Prostate gland (tissue), 2 donors: ENCODE results near the gene SPATA2. TPM values are rescaled to one million over a fixed set of nuclear protein-coding genes. Genes with fewer than 3 reads are reported as not detected.

Source experiments
- DNase-seq: peaks from one replicate; pipeline ENCODE4 v3.0.0-alpha.2; 2019; ENCODE audit warnings: low spot score
- H3K27ac ChIP-seq, 2 donors: fragments of 200-600 bp; sonication (generic); 2 replicates each; pipeline ENCODE4 v1.5.1; 2017 to 2019
- H3K27me3 ChIP-seq: fragments of 200-600 bp; sonication (generic); replicated peaks from 2 replicates; pipeline ENCODE4 v1.5.1; 2019; ENCODE audit not compliant: insufficient read depth
- H3K36me3 ChIP-seq, 2 donors: fragments of 200-600 bp; sonication (generic); 1 replicate in 1 of 2; 2 replicates in 1 of 2; pipeline versions ENCODE4 v1.5.1 to v1.8.1; 2017 to 2019
- H3K4me1 ChIP-seq: fragments of 200-600 bp; sonication (generic); replicated peaks from 2 replicates; pipeline ENCODE4 v1.5.1; 2019
- H3K4me3 ChIP-seq, 2 donors: fragments of 200-600 bp; sonication (generic); 2 replicates each; pipeline ENCODE4 v1.5.1; 2017 to 2019
- H3K9me3 ChIP-seq: fragments of 200-600 bp; sonication (generic); 2 replicates; pipeline ENCODE4 v1.5.1; 2017
- CTCF ChIP-seq, 4 experiments: fragments of 200-600 bp in 2 of 4; fragments of 450-650 bp in 2 of 4; sonication (generic) in 2 of 4; IDR thresholded peaks; 1 replicate in 3 of 4; 2 replicates in 1 of 4; pipeline ENCODE4 v1.5.1; 2016 to 2019; ENCODE audit warnings: antibody characterized with exemption in 4 of 4, mild to moderate bottlenecking in 2 of 4, moderate library complexity in 2 of 4
- POLR2A ChIP-seq: fragments of 450-650 bp; IDR thresholded peaks from one replicate; pipeline ENCODE4 v1.6.1; 2016; ENCODE audit warnings: antibody characterized with exemption, mild to moderate bottlenecking
- POLR2AphosphoS5 ChIP-seq: sonication (generic); formaldehyde crosslinking; IDR thresholded peaks from one replicate; pipeline ENCODE4 v1.6.1; 2017; ENCODE audit warnings: antibody characterized with exemption
- WGBS: methylation state at CpG from one replicate; pipeline ENCODE4 v1.1.5; 2018; 5-methylcytosine and 5-hydroxymethylcytosine counted together
- intact Hi-C: fragments of 100-400 bp; cut with DNase I; formaldehyde crosslinking; loops from one replicate; pipeline ENCODE4 v1.14.2; 2022
- total RNA-seq, 2 donors: library from RNA; depleted of rRNA; stranded (reverse); fragments of >200 nt; gene quantifications; one replicate each; pipeline ENCODE4 v1.1.0, GENCODE V29; 2016

SPATA2 gene
- total RNA-seq, 2 donors from 2014 or later: 9.2 to 15.2 TPM

GRCh38 chr20:49914310-49915117 lies 815 bp downstream of the SPATA2 start:
- intact Hi-C loops: loop anchor here (1.0 kb wide), 1 partner anchor 22 kb away; the partner anchor contains the start of gene RNF114
- TF ChIP-seq POLR2A (no peak), POLR2AphosphoS5 (no peak), CTCF (IDR thresholded peaks at IDR 0.05) (no peak)
- H3K36me3 ChIP-seq: no peaks in the 10 kb centered on the region
- peak overlapping the region; percentile 99 for H3K4me3 ChIP-seq
- no peaks in the 10 kb centered on the region for H3K27me3 ChIP-seq
- H3K9me3 ChIP-seq: no peaks in the 10 kb centered on the region
- peak overlapping the region; percentile 99 for H3K27ac ChIP-seq
- 5% methylated on average over 19 of the region's 19 CpGs for WGBS
- peaks cover 22% of the 10 kb centered on the region for H3K4me1 ChIP-seq
- no peak for DNase-seq

- H3K36me3 ChIP-seq: no peaks in the 10 kb centered on the region
- 79% methylated on average over 16 of the region's 16 CpGs for WGBS
- TF ChIP-seq POLR2A (no peak), POLR2AphosphoS5 (no peak), CTCF (IDR thresholded peaks at IDR 0.05) (no peak)
- no peak overlapping the region for H3K4me3 ChIP-seq
- no peaks in the 10 kb centered on the region for H3K27me3 ChIP-seq
- H3K4me1 ChIP-seq: peaks cover 22% of the 10 kb centered on the region
- H3K27ac ChIP-seq: no peak overlapping the region
- H3K9me3 ChIP-seq: no peaks in the 10 kb centered on the region
- intact Hi-C loops: no loop called here
- no peak for DNase-seq
Measured at GRCh38 chr20:49913399-49914047, 1.8 kb downstream of the SPATA2 start.

GRCh38 chr20:49910340-49910706 lies 5.0 kb downstream of the SPATA2 start:
- H3K4me3 ChIP-seq: no peak overlapping the region
- H3K4me1 ChIP-seq: peaks cover 22% of the 10 kb centered on the region
- no peaks in the 10 kb centered on the region for H3K27me3 ChIP-seq
- peak overlapping the region; percentile 66 to 82 for H3K27ac ChIP-seq
- no peak for DNase-seq
- TF ChIP-seq POLR2AphosphoS5 (no peak), CTCF (IDR thresholded peaks at IDR 0.05) (no peak), POLR2A (no peak)
- intact Hi-C loops: no loop called here
- WGBS: 40% methylated on average over 4 of the region's 4 CpGs
- H3K36me3 ChIP-seq: peaks cover 0 to 5% of the 10 kb centered on the region in 2 donors
- no peaks in the 10 kb centered on the region for H3K9me3 ChIP-seq

- TF ChIP-seq POLR2A (no peak), POLR2AphosphoS5 (peak; percentile 42), CTCF (IDR thresholded peaks at IDR 0.05) (peak in 3 of 4 experiments; percentile 24 to 56 (median 36))
- Histone ChIP-seq H3K36me3 (peaks cover 0 to 6% of the 10 kb centered on the region in 2 donors), H3K9me3 (no peaks in the 10 kb centered on the region), H3K27me3 (no peaks in the 10 kb centered on the region), H3K4me1 (peaks cover 22% of the 10 kb centered on the region), H3K27ac (peak overlapping the region; percentile 66 to 82), H3K4me3 (no peak overlapping the region)
- intact Hi-C loops: no loop called here
- peak; percentile 55 for DNase-seq
- 33% methylated on average over 28 of the region's 28 CpGs for WGBS
Measured at GRCh38 chr20:49909499-49910339, 5.6 kb downstream of the SPATA2 start.
